Panc1 (cell line): ENCODE results near the gene CHMP4A.

Experiments
- CTCF ChIP-seq: fragments of 450-650 bp; IDR thresholded peaks from 2 replicates; pipeline ENCODE4 v1.5.1; 2017; ENCODE audit warnings: mild to moderate bottlenecking
- REST ChIP-seq, 2 experiments: IDR thresholded peaks; 2 replicates each; pipeline ENCODE4 v1.6.1; 2011 to 2012; ENCODE audit warnings: low read depth in 2 of 2, control low read depth in 1 of 2, low read length in 1 of 2, mild to moderate bottlenecking in 1 of 2, moderate library complexity in 1 of 2; ENCODE audit not compliant: insufficient read depth in 1 of 2

DNA sequence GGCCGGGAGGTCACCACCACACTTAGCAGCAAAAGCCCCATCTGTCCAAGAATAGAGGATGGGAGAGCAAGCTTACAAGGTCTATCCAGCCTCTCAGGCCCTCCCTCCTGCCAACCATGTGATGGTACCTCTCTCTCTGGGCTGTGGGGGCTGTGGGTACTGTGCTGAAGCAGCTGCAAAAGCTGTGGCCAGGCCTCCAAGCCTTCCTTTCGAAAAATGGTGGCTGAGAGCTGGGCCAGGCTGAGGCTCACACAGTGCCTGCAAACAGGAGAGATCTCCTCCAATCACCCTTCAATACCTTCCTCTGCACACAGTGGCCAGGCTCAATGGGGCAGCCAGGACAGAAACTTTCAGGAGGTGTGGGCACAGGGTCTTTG, 25.8 kb downstream of the CHMP4A start:
- TF ChIP-seq CTCF (no peak), REST (IDR thresholded peaks at IDR 0.05; ENCODE audit: insufficient read depth in 1 of 2, low read depth in 2 of 2, low read length in 1 of 2) (no peak)
